ENCODE data around the gene RAD51.

RAD51 gene

DNA sequence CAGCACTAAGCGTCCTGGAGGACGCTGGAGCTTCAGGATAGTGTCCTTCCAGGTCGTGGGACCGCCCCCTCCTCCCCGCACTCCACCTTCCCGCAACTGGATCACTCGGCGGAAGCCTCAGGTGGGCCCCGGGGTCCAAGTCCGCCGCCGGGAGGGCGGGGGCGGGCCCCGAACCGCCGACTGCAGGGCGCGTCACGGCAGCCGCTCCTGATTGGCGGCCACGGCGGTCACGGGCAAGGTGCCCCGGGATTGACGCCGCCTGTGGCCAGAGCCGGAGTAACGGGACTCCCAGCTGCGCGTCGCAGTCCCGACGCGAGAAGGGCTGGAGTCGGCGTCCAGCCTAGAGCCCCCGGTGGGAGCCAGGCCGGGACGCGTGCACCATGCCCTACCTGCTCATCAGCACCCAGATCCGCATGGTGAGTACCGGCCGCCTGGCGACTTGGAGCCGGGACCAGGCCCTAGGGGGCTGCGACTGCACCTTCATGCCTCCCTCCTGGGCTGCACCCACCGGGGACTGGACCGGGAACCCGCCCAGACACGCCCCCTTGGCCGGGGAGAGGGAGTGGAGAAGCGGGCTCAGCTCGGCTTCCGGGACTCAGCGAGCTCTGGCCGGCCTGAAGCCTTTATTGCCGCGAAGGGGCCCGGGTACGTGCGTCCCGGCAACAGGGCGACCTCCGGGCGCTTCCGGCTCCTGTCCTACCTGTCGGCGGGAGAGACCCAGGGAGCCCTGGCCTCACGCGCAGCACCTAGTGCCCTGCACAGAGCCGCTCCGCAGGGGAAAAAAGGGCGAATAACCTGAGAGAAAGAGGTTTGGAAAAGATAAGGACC lies 69.0 kb downstream of the RAD51 start, which contains the start of gene GCHFR:
Gene GCHFR (plus strand): TSS at position 268 of the 828 bp plus-strand sequence. CDS start 113 bp downstream, at position 381.
- DNase-seq (ENCODE audit: low spot score) = no peak

DNA sequence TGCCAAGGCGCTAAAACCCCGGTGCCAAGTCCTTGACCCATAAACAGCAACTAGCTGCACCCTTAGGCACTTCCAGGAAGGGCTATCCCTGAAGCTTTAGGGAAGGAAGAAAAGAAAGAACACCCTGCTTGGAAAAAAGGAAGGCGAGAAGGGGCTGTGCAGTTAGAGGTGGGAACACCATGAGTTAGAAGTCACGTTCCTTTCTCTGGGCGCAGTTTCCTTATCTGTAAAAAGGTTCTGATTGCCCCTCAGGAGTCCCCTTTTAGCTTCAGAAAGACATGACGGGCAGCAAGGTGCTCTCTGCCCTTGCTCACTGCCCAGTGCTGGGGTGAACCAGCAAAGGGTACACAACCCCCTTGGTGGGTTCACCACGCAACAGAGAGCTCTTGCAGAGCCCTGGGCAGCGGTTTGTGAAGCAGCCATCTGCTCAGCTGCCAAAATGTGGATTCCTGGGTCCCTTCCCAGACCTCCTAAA lies 69.7 kb downstream of the RAD51 start:
- DNase-seq (ENCODE audit: low spot score) = no peak

DNA sequence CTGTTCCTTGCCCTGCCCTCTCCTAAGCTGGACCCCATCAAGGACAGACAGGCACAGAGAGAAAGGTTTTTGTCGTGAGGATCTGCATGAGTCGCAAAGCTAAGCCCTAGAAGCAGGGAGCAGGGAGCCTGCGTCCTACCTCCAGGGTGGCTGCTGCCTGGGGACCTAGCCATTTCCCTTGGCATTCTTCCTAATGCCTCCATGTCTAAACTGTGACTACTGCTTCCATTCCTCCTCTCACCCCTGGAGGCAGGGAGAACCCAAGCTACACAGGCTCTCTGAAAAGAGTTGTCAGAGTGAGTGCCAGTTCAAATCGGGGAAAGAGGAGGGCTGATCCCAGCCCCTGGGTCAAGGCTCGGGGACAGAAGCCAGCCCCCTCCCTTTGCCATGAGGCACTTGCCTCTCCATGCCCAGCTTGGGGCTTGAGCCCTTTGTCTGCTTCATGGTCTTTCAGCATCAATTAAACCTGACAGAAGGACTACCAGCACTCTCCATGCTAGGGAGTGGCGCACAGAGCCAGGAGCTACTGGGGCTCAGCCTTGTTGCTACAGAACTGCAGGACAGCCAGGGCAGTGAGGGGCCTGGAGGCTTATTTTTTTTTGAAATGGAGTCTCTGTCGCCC lies 71.3 kb downstream of the RAD51 start:
- DNase-seq (ENCODE audit: low spot score) = no peak

DNA sequence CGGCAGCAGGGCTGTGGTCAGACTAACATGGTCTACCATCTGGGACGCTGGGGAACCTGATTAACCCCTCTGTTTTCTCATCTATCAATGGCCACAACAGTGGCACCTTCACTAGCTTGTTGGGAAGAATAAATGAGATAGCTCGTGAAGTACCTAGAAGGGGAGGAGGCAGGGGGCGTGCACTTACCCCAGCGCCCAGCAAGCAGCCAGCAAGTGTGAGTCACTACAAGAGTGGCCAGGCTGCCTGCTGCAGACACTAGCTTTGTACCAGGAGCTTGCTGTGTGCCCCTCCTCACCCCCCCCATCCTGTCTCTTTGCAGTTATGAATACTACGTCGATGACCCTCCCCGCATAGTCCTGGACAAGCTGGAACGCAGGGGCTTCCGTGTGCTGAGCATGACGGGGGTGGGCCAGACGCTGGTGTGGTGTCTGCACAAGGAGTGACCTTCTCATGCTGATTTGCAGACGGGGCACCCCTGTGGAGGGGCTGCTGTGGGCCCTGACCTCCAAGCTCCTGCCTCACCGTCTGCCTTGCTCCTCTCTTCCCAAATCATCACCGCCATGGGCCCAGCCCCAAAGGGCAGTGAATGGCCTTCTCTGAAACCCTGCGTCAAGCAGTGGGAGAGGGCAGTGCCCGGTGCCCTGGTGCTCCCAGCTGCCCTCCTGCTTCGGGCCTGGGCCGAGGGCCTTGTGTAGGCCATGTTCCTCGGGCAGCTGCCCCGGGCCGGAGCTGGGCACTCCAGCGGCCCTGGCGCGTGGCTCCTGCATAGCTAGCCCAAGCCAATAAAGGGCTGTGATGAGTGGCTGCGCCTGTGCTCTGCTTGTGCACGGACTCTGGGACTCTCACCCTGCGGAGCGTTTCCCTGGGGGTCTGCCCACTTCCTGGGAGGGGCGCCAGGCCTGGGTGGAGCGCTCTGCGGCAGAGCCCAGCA lies 72.2 kb downstream of the RAD51 start:
- no peak for DNase-seq (ENCODE audit: low spot score)

DNA sequence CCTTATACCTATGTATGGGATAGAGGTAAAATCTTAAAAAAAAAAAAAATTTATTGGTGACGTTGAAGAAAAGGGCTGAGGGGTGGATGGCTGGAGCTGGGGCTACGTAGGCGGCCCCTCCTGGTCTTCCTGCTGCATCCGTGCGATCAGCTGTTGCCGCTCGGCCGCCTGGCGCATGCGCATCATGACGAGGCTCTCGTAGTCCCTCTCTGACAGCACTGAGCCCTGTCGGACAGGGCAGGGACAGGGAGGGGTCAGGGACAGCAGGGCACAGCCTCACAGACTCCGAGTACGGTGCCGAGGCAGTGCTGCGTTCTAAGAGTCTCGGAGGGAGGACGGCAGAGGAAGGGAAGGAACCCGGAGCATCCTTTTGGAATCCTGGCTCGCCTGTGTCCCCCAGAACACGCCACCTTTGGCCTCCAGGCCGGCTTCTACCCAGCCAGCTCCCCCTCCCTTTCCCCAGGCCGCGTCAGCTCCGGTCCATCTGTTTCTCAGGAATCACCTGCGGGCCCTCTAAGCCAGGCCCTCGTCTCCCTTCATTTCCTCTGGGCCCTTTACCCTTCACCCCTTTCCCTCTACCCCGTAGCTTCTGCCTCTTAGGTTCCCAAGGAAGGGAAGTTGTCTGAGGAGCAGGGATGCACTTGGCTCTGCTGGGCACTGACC lies 73.0 kb downstream of the RAD51 start:
- DNase-seq (ENCODE audit: low spot score) = no peak

DNA sequence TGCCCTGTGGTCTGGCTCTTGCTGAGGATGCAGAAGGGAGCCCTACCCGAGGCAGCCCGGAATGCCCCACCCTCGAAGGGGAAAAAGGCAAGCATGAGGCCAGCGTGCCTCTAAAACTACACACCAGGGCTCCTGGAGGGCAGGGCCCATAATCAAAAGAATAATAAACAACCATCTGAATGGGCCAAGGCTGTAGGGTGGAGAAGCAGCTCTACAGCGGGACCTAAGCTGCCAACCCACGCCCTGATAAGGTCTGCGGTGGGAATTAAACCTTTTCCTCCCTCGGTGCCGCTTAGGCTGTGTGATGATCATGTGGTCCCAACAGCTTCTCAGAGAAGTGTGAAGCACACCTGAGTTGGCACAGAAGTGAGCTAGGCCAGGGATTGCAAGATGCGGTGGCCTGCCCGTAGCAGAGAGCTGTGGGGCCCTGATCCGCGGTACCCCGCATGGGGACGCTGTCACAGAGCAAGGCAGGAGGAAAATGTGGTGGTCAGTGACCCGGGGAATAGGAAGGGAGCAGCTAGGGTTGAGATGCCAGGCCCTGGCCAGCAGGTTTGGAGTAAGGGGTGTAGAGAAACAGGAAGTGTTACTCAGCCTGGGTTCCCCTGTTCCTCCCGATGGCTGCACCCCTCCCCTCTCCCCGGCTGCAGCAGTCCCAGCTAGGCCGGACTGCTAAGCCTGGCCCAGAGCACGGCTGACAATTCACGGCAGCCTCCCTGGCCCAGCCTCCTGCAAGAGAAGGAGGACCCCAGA lies 73.7 kb downstream of the RAD51 start:
- DNase-seq (ENCODE audit: low spot score) = no peak

DNA sequence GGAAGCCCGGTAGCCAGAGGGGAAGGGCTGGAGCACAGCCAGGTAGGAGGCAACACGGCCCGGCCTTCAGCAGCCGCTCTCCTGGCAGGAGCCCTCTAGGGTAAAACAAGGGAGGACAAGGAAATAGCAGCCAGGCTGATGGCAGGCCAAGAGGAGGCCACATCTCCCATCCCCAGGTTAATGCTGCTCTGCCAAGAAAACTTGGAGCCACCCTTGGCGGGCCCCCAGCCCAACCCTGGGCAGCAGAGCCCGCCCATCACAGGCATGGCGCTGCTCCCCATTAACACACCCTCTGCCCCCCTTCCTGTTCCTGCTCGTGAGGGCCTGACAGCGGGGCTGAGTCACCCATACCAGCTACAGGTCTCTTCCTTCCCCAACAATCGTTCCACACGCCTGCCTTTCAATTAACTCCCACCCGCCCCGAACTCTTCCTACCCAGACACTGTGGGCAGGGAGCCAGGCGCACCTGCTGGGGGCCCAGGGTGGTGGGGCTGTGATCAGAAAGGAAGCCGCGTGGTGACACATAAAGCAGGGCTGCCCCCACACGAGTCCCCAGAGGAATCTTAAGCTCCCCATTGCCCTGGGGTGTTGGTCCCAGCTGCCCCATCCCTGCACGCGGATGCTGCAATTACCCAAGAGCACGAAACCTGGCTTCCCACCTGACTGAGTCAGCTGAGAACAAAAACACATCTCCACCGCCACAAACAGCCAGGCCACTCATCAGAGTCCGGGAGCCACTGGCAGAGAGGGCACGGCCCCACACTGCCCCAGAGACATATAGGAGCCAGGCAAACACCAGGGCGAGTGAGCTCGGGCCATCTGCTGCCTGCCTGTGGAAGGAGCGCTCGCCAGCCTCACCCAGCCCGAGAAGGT lies 74.5 kb downstream of the RAD51 start, which contains the start of gene C15orf62:
Gene C15orf62 (plus strand): TSS at position 707 of the 873 bp plus-strand sequence. CDS start 516 bp downstream, outside the sequence.
- DNase-seq (ENCODE audit: low spot score) = no peak

DNA sequence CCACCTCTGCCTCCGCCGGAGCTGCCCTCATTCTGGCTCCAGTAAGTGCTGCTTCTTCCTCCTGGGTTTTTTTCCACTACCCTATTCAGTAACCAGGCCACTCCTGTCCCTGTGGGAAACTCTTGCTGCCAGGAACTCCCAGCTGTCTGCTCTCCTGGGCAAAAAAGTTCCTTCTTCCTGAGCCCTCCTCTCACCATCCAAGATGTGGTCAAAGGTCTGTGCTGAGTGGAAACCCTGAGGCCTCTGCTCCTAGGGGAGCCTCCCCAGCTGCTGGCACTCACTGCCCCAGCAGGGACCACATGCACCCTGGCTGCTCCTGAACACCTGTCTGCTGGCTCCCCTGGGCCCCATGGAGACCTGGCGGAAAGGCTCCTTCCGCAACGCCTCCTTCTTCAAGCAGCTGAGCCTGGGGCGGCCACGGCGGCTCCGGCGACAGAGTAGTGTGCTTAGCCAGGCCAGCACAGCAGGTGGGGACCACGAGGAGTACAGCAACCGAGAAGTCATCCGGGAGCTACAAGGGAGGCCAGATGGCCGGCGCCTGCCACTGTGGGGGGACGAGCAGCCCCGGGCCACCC lies 75.3 kb downstream of the RAD51 start:
- no peak for DNase-seq (ENCODE audit: low spot score)

DNA sequence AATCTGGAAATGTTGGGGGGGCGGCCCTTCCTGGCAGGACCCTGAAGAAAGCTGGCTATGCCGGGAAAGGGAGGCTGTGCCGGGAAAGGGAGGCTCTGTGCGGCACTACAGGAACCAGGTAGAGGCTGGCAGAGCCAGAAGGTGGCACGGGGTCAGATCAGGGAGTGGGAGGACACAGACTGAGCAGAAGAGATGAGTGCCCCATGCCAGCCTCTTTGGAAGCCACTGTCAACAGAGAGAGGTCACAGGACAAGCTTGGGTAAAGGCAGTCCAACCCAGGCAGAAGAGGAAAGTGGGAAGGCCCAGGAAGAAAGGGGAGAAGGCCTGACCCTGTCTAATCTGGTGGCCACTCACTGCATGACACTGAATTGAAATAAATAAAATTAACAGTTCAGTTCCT lies 76.3 kb downstream of the RAD51 start:
- no peak for DNase-seq (ENCODE audit: low spot score)

DNA sequence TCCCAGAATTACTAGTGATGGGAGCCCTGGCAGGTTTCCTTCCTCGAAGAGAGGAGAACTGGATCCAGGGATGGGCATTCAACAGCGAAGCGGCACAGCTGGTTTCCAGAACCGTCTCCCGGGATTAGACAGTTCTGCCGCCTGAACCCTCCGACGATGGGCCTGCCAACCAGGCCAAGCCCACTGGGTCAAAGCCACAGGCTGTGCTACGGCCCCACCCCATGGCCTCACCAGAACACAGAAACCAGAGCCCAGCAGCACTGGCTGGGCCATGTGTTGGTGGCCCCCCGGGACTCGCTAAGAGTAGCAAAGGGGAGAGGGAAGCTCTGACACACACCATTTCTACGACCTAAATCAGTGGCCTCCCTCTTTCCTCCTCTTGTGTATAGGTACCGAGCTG lies 77.0 kb downstream of the RAD51 start:
- no peak for DNase-seq (ENCODE audit: low spot score)

DNA sequence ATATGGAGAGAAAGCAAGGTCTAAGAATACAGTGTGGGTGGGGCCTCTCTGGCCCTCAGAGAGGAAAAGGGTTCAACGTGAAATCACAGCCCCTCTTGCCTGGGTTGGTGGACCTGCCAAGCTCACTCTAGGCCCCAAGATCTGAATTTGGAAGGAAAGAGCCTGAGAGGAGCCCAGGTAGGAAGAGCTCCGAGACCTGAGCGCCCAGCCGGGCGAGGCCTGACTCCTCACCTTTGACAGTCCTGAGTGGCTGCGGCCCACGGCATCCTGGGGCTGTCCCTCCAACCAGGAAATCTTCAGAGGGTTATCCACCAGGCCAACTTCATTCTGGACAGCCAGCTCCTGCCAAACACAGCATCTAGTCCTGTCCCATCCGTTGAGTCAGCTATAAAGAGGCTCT lies 78.5 kb downstream of the RAD51 start:
- no peak for DNase-seq (ENCODE audit: low spot score)

DNA sequence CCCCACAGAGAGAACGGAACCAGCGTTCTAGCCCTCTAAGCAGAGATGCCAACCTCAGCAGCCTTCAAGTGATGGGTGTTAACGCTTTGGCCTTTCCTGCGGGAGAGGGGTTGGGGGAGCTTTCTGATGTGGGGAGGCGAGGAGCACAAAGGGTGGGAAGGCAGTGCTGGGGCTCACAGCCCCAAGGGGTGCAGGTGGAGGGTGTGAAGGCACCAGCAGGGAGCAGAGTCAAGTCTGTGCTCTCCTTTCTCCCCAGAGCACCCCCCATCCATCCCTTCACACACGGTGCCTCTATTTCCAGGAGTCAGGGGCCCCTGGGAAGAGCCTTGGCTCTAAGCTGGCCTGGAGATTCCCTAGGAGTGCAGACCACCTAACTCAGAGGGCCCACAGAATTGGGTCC lies 78.9 kb downstream of the RAD51 start:
- no peak for DNase-seq (ENCODE audit: low spot score)

DNA sequence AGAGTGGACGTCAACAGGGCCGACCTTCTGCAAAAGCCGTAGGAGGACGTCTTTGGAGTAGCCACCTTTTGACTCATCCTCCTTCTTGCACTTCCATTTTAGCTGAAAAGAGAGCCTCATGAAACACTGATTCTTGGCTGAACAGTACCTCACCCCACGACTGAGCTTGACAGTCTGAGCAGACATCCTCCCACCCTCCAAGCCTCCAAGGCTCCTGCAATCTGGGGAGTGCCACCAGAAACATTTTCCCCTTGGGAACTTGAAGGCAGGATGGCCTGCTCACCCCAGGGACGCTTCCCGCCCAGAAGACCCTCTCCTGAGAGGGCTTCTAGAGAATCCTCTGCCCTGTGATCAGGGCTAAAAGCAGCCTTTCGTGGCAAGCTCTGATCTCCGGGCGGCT lies 80.0 kb downstream of the RAD51 start:
- DNase-seq (ENCODE audit: low spot score) = no peak

DNA sequence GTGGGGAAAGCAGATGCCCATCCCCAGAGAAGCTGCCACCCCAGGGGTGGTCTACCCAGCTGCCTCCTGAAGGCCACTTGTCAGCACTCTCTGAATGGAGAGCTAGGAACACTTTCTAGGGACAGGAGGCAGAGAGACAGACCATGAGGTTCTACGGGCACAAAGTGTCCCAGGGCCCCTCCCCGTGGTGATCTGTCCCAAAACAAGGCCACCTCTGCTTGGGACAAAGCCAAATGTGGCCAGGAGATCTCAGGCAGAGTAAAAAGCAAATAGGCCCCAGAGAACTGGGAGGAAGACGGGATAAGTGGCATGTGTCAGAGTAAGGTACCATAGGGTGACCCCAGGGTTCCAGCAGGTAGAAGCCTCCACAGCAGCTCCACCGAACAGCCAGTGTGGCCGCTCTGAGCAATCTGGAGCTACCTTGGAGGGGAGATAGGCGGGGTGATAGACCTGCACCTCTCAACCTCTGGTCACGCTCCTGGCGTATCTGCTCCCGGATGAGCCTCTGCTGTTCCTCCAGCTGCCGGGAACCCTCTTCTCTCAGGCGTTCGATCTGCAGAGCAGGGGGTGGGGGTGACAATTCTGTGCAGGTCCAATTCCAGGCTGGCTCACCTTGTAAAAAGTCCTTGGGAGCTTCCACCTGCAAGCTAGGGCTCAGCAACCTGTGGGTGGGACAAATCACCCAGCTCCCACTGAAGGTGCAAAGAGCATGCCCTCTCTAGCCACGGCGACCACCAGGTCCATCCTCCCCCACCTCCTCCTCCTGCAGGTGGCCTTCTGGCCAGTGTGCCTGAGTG lies 81.0 kb downstream of the RAD51 start:
- DNase-seq (ENCODE audit: low spot score) = no peak

DNA sequence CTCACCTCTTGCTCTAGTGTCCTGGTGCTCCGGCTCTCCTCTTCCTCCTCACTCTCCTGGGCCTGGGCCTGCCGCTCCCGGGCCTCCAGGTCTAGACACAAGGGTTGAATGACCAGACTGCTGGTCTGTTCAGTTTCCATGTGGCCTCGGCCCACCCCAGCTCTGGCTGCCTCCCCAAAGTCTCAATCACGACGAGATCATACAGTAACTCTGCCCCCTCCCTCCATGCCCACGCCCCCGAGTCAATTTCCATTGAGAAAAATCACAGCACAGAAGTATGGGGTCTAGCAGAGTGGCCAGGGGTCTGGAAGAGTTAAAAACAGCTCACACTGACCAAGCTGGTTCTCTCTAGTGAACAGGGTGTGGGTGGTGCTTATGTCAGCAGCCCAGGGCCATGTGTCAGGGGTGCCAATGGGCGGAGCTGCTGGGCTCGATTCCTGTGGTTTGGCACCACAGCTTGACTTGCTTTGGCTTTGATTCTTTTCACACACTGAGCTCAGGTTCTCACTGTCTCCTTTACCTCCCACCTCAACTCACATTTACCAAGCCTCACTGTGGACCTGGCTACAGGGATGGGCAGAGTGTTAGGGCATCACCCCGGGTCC lies 81.7 kb downstream of the RAD51 start:
- DNase-seq (ENCODE audit: low spot score) = no peak

Measured in globus pallidus (tissue), 1 donor.